ENCODE data around the gene SLC15A4. TPM values are rescaled to one million over a fixed set of nuclear protein-coding genes. Genes with fewer than 3 reads are reported as not detected.
A peak's percentile ranks its signal among the peaks of the same experiment; 100 is the strongest.

Gene SLC15A4
- polyA plus RNA-seq, 3 donors: 5.4 to 46.6 (median 14.8) TPM

GRCh38 chr12:128813392-128813791 lies 10.4 kb downstream of the SLC15A4 start:
- intact Hi-C loops (cut with micrococcal nuclease): no loop called here
- Histone ChIP-seq H3K27me3 (ENCODE audit: control insufficient read depth in 2 of 2, insufficient read depth in 2 of 2, low read length in 2 of 2) (no peaks in the 10 kb centered on the region), H3K27ac (ENCODE audit: low read depth in 1 of 2, low read length in 2 of 2) (peak overlapping the region in 1 of 2 donors; percentile 18), H2AFZ (ENCODE audit: insufficient read depth, low read depth, low read length, poor library complexity, severe bottlenecking) (no peak overlapping the region), H4K20me1 (ENCODE audit: insufficient read depth, low read length) (peaks cover 88% of the 10 kb centered on the region), H3K79me2 (ENCODE audit: insufficient read depth, low read length) (peaks cover 100% of the 10 kb centered on the region), H3K36me3 (replicated peaks in 1 of 2; ENCODE audit: control insufficient read depth in 1 of 2, insufficient read depth in 2 of 2, low read length in 2 of 2) (peaks cover 34 to 60% of the 10 kb centered on the region in 2 donors), H3K4me3 (replicated peaks in 1 of 3; ENCODE audit: low read depth in 2 of 3, low read length in 3 of 3) (no peak overlapping the region), H3K9ac (ENCODE audit: insufficient read depth, low read length, poor library complexity, severe bottlenecking) (no peak overlapping the region), H3K9me3 (replicated peaks in 1 of 2; ENCODE audit: control insufficient read depth in 1 of 2, insufficient read depth in 1 of 2, low read length in 2 of 2) (no peaks in the 10 kb centered on the region), H3K4me1 (ENCODE audit: control insufficient read depth in 1 of 2, insufficient read depth in 2 of 2, low read length in 2 of 2) (peaks cover 57 to 58% of the 10 kb centered on the region in 2 donors), H3K4me2 (replicated peaks; ENCODE audit: extremely low read depth, low read length, poor library complexity, severe bottlenecking) (no peak overlapping the region)
- 99% methylated on average over 10 of the region's 10 CpGs for WGBS (ENCODE audit: insufficient coverage)
- peaks cover 52% of the 10 kb centered on the region for H3K4me1 Mint-ChIP-seq
- H3K27ac Mint-ChIP-seq: peak overlapping the region in 4 of 7 donors; percentile 33 to 66 (median 50)
- peaks cover 53 to 70% of the 10 kb centered on the region in 2 donors for H3K36me3 Mint-ChIP-seq
- H3K9me3 Mint-ChIP-seq: no peaks in the 10 kb centered on the region
- H3K4me3 Mint-ChIP-seq: no peak overlapping the region
- H3K27me3 Mint-ChIP-seq (ENCODE audit: low read depth in 3 of 3): peaks cover 0 to 2% (median 0%) of the 10 kb centered on the region in 3 donors
- no peak for DNase-seq
- no peak for TF ChIP-seq CTCF (IDR thresholded peaks at IDR 0.05)

- peaks cover 85% of the 10 kb centered on the region for H4K20me1 ChIP-seq (ENCODE audit: insufficient read depth, low read length)
- peaks cover 36 to 64% of the 10 kb centered on the region in 2 donors for H3K36me3 ChIP-seq (replicated peaks in 1 of 2; ENCODE audit: control insufficient read depth in 1 of 2, insufficient read depth in 2 of 2, low read length in 2 of 2)
- peaks cover 84% of the 10 kb centered on the region for H3K79me2 ChIP-seq (ENCODE audit: insufficient read depth, low read length)
- Mint-ChIP-seq H3K9me3 (no peaks in the 10 kb centered on the region), H3K4me1 (peaks cover 49% of the 10 kb centered on the region), H3K27me3 (ENCODE audit: low read depth in 3 of 3) (peaks cover 0 to 2% (median 0%) of the 10 kb centered on the region in 3 donors), H3K27ac (peak overlapping the region in 4 of 7 donors; percentile 50 to 72 (median 57)), H3K36me3 (peaks cover 57 to 74% of the 10 kb centered on the region in 2 donors), H3K4me3 (no peak overlapping the region)
- no peak for DNase-seq
- no peak overlapping the region for H3K9ac ChIP-seq (ENCODE audit: insufficient read depth, low read length, poor library complexity, severe bottlenecking)
- H3K9me3 ChIP-seq (replicated peaks in 1 of 2; ENCODE audit: control insufficient read depth in 1 of 2, insufficient read depth in 1 of 2, low read length in 2 of 2): no peaks in the 10 kb centered on the region
- H3K4me3 ChIP-seq (replicated peaks in 1 of 3; ENCODE audit: low read depth in 2 of 3, low read length in 3 of 3): no peak overlapping the region
- no peak for TF ChIP-seq CTCF (IDR thresholded peaks at IDR 0.05)
- peaks cover 55 to 58% of the 10 kb centered on the region in 2 donors for H3K4me1 ChIP-seq (ENCODE audit: control insufficient read depth in 1 of 2, insufficient read depth in 2 of 2, low read length in 2 of 2)
- WGBS (ENCODE audit: insufficient coverage): 70% methylated on average over 5 of the region's 9 CpGs
- no peaks in the 10 kb centered on the region for H3K27me3 ChIP-seq (ENCODE audit: control insufficient read depth in 2 of 2, insufficient read depth in 2 of 2, low read length in 2 of 2)
- H3K4me2 ChIP-seq (replicated peaks; ENCODE audit: extremely low read depth, low read length, poor library complexity, severe bottlenecking): no peak overlapping the region
- intact Hi-C loops (cut with micrococcal nuclease): no loop called here
- no peak overlapping the region for H2AFZ ChIP-seq (ENCODE audit: insufficient read depth, low read depth, low read length, poor library complexity, severe bottlenecking)
- peak overlapping the region; percentile 41 to 78 for H3K27ac ChIP-seq (ENCODE audit: low read depth in 1 of 2, low read length in 2 of 2)
These were observed 12.0 kb downstream of the SLC15A4 start for GRCh38 chr12:128811806-128812205.

Data from CD14-positive monocyte (primary cell).